Thyroid gland (tissue), 4 donors: ENCODE data around the gene FERMT1. TPM values are rescaled to one million over a fixed set of nuclear protein-coding genes. Genes with fewer than 3 reads are reported as not detected.
"Not testable (repeated sequence)": the region's sequence is repeated elsewhere in the genome, so short reads cannot be mapped to it uniquely, and the experiment has no call there.

Experiments
- DNase-seq, 2 donors: peaks; one replicate each; pipeline ENCODE4 v3.0.0-alpha.2; 2019
- H3K27ac ChIP-seq, 3 donors: fragments of 200-600 bp; sonication (generic); 1 replicate in 2 of 3; 2 replicates in 1 of 3; pipeline ENCODE4 v1.5.1; 2016 to 2019; ENCODE audit warnings: mild to moderate bottlenecking in 1 of 3, moderate library complexity in 1 of 3
- H3K27me3 ChIP-seq: fragments of 200-600 bp; sonication (generic); one replicate; pipeline ENCODE4 v1.5.1; 2019
- H3K36me3 ChIP-seq, 2 donors: fragments of 200-600 bp; sonication (generic); one replicate each; pipeline ENCODE4 v1.5.1; 2016 to 2019
- H3K4me1 ChIP-seq, 2 donors: fragments of 200-600 bp; sonication (generic); one replicate each; pipeline ENCODE4 v1.5.1; 2017 to 2019
- H3K4me3 ChIP-seq, 3 donors: fragments of 200-600 bp; sonication (generic); replicated peaks in 1 of 3; 1 replicate in 2 of 3; 2 replicates in 1 of 3; pipeline ENCODE4 v1.5.1; 2016; ENCODE audit warnings: mild to moderate bottlenecking in 1 of 3
- H3K9me3 ChIP-seq: fragments of 200-600 bp; sonication (generic); one replicate; pipeline ENCODE4 v1.5.1; 2017
- CTCF ChIP-seq, 6 experiments: fragments of 200-600 bp in 3 of 6; fragments of 450-650 bp in 3 of 6; sonication (generic) in 3 of 6; IDR thresholded peaks; one replicate each; pipeline ENCODE4 v1.5.1; 2016 to 2019; ENCODE audit warnings: antibody characterized with exemption in 6 of 6, mild to moderate bottlenecking in 2 of 6, inconsistent platforms in 1 of 6, moderate library complexity in 1 of 6
- POLR2A ChIP-seq, 2 donors: fragments of 450-650 bp; IDR thresholded peaks; one replicate each; pipeline ENCODE4 v1.6.1; 2017; ENCODE audit warnings: antibody characterized with exemption in 2 of 2, mild to moderate bottlenecking in 2 of 2, moderate library complexity in 1 of 2
- WGBS, 2 donors: methylation state at CpG; one replicate each; pipeline ENCODE4 v1.1.5; 2017; 5-methylcytosine and 5-hydroxymethylcytosine counted together
- intact Hi-C: fragments of 100-400 bp; cut with DNase I; formaldehyde crosslinking; loops from one replicate; pipeline ENCODE4 v1.15.1; 2023
- total RNA-seq, 4 donors: library from RNA; depleted of rRNA; stranded (reverse); fragments of >200 nt; gene quantifications; one replicate each; pipeline ENCODE4 v1.2.3, GENCODE V29; 2016

FERMT1 gene
- total RNA-seq, 4 donors from 2014 or later: 6.6 to 11.6 (median 7.5) TPM

- peaks cover 4 to 22% of the 10 kb centered on the region in 2 donors for H3K4me1 ChIP-seq
- no peaks in the 10 kb centered on the region for H3K36me3 ChIP-seq
- no peak overlapping the region for H3K4me3 ChIP-seq
- WGBS, 2 donors: 85 to 87% methylated on average over 9 to 10 of the region's 10 CpGs
- intact Hi-C loops: no loop called here
- H3K27ac ChIP-seq: no peak overlapping the region
- TF ChIP-seq POLR2A (IDR thresholded peaks at IDR 0.05) (no peak), CTCF (IDR thresholded peaks at IDR 0.05) (no peak)
- no peaks in the 10 kb centered on the region for H3K9me3 ChIP-seq
- H3K27me3 ChIP-seq: no peaks in the 10 kb centered on the region
- no peak for DNase-seq
These were observed 67.6 kb downstream of the FERMT1 start for GRCh38 chr20:6055161-6055783.

GRCh38 chr20:6054689-6055051 is 68.2 kb downstream of the FERMT1 start:
- intact Hi-C loops, H3K9me3 ChIP-seq, H3K4me3 ChIP-seq, H3K27ac ChIP-seq, H3K27me3 ChIP-seq, DNase-seq, H3K36me3 ChIP-seq: not testable (repeated sequence)
- H3K4me1 ChIP-seq: peaks cover 4 to 22% of the 10 kb centered on the region in 2 donors
- WGBS, 2 donors: 85 to 86% methylated on average over 4 of the region's 4 CpGs

GRCh38 chr20:6053776-6054688 is 68.8 kb downstream of the FERMT1 start, which contains the start of gene LRRN4:
Gene LRRN4 (minus strand): TSS chr20:6054060. CDS start chr20:6052799, 1,261 bp downstream.
- H3K27me3 ChIP-seq: no peaks in the 10 kb centered on the region
- peaks cover 4 to 22% of the 10 kb centered on the region in 2 donors for H3K4me1 ChIP-seq
- H3K9me3 ChIP-seq: no peaks in the 10 kb centered on the region
- H3K4me3 ChIP-seq: no peak within 1 kb of the TSS
- H3K27ac ChIP-seq: no peak within 1 kb of the TSS
- 24 to 33% methylated on average over 13 of the region's 13 CpGs for WGBS, 2 donors
- TF ChIP-seq CTCF (IDR thresholded peaks at IDR 0.05): no peak
- TF ChIP-seq POLR2A (IDR thresholded peaks at IDR 0.05): no peak
- DNase-seq: peak; percentile 69 to 84
- no peaks in the 10 kb centered on the region for H3K36me3 ChIP-seq
- intact Hi-C loops: no loop called here

GRCh38 chr20:6053064-6053775 is 69.6 kb downstream of the FERMT1 start:
- Histone ChIP-seq H3K4me1 (peaks cover 4 to 22% of the 10 kb centered on the region in 2 donors), H3K27me3 (no peaks in the 10 kb centered on the region), H3K36me3 (no peaks in the 10 kb centered on the region), H3K27ac (no peak overlapping the region), H3K4me3 (no peak overlapping the region), H3K9me3 (no peaks in the 10 kb centered on the region)
- 60 to 63% methylated on average over 6 to 8 of the region's 8 CpGs for WGBS, 2 donors
- no peak for TF ChIP-seq CTCF (IDR thresholded peaks at IDR 0.05)
- no peak for TF ChIP-seq POLR2A (IDR thresholded peaks at IDR 0.05)
- intact Hi-C loops: no loop called here
- no peak for DNase-seq

GRCh38 chr20:6051505-6051904 is 71.3 kb downstream of the FERMT1 start:
- no peaks in the 10 kb centered on the region for H3K36me3 ChIP-seq
- TF ChIP-seq CTCF (IDR thresholded peaks at IDR 0.05): no peak
- no peak for TF ChIP-seq POLR2A (IDR thresholded peaks at IDR 0.05)
- H3K4me3 ChIP-seq: no peak overlapping the region
- no peaks in the 10 kb centered on the region for H3K9me3 ChIP-seq
- DNase-seq: no peak
- peaks cover 4 to 22% of the 10 kb centered on the region in 2 donors for H3K4me1 ChIP-seq
- 31 to 52% methylated on average over 5 of the region's 5 CpGs for WGBS, 2 donors
- no peak overlapping the region for H3K27ac ChIP-seq
- intact Hi-C loops: no loop called here
- no peaks in the 10 kb centered on the region for H3K27me3 ChIP-seq
